MM.1S (cell line): Measurements from ENCODE around the gene SLFN11.
A peak's percentile ranks its signal among the peaks of the same experiment; 100 is the strongest.
"Not testable (repeated sequence)": the region's sequence is repeated elsewhere in the genome, so short reads cannot be mapped to it uniquely, and the experiment has no call there.

Experiments
- DNase-seq: peaks from one replicate; pipeline ENCODE4 v3.0.0-alpha.2; 2015
- H2AFZ ChIP-seq: fragments of 300-600 bp; sonication (generic); 2 replicates; pipeline ENCODE4 v1.6.0; 2016; ENCODE audit warnings: antibody characterized with exemption, low read length
- H3F3A ChIP-seq: fragments of 300-600 bp; sonication (generic); 2 replicates; pipeline ENCODE4 v1.6.1; 2016; ENCODE audit warnings: mild to moderate bottlenecking, antibody characterized with exemption, low read length, moderate library complexity, mixed read lengths; ENCODE audit not compliant: insufficient read depth
- H3K27ac ChIP-seq: fragments of 300-600 bp; sonication (generic); 2 replicates; pipeline ENCODE4 v1.5.1; 2016; ENCODE audit warnings: mild to moderate bottlenecking, low read length
- H3K27me3 ChIP-seq: fragments of 300-600 bp; sonication (generic); replicated peaks from 2 replicates; pipeline ENCODE4 v1.6.0; 2016; ENCODE audit warnings: low read length; ENCODE audit not compliant: insufficient read depth
- H3K36me3 ChIP-seq: fragments of 300-600 bp; sonication (generic); replicated peaks from 2 replicates; pipeline ENCODE4 v1.6.1; 2016; ENCODE audit warnings: mild to moderate bottlenecking, low read length, mixed read lengths; ENCODE audit not compliant: insufficient read depth
- H3K4me1 ChIP-seq: fragments of 300-600 bp; sonication (generic); 2 replicates; pipeline ENCODE4 v1.6.1; 2016; ENCODE audit warnings: low read length, mixed read lengths
- H3K4me2 ChIP-seq: fragments of 300-600 bp; sonication (generic); 2 replicates; pipeline ENCODE4 v1.6.0; 2016; ENCODE audit warnings: low read depth, low read length
- H3K4me3 ChIP-seq: fragments of 300-600 bp; sonication (generic); 2 replicates; pipeline ENCODE4 v1.5.1; 2016; ENCODE audit warnings: low read length, mixed read lengths
- H3K79me2 ChIP-seq: fragments of 300-600 bp; sonication (generic); 2 replicates; pipeline ENCODE4 v1.6.1; 2016; ENCODE audit warnings: mixed run types, low read length, mixed read lengths
- H3K9ac ChIP-seq: fragments of 300-600 bp; sonication (generic); 2 replicates; pipeline ENCODE4 v1.6.1; 2016; ENCODE audit warnings: low read length, mixed read lengths
- H3K9me2 ChIP-seq: fragments of 300-600 bp; sonication (generic); replicated peaks from 2 replicates; pipeline ENCODE4 v1.6.1; 2016; ENCODE audit warnings: mild to moderate bottlenecking, low read length, mixed read lengths; ENCODE audit not compliant: insufficient read depth
- H3K9me3 ChIP-seq: fragments of 300-600 bp; sonication (generic); replicated peaks from 2 replicates; pipeline ENCODE4 v1.6.1; 2016; ENCODE audit warnings: mild to moderate bottlenecking, low read length, mixed read lengths; ENCODE audit not compliant: insufficient read depth
- H4K20me1 ChIP-seq: fragments of 300-600 bp; sonication (generic); 2 replicates; pipeline ENCODE4 v1.6.1; 2016; ENCODE audit warnings: mild to moderate bottlenecking, low read length, moderate library complexity, mixed read lengths; ENCODE audit not compliant: insufficient read depth
- EZH2 ChIP-seq: fragments of 300-600 bp; sonication (generic); optimal IDR thresholded peaks from 2 replicates; pipeline ENCODE3; 2017; ENCODE audit warnings: low read depth, mild to moderate bottlenecking, antibody characterized with exemption, low read length, mixed read lengths
- EZH2phosphoT487 ChIP-seq: fragments of 300-600 bp; sonication (generic); IDR thresholded peaks from 2 replicates; pipeline ENCODE4 v1.6.1; 2018; ENCODE audit warnings: antibody characterized with exemption, low read length
- TF ChIP-seq, protein P1 (sequence below): fragments of 300-600 bp; sonication (generic); IDR thresholded peaks from 2 replicates; pipeline ENCODE4 v1.5.1; 2016; ENCODE audit warnings: antibody characterized with exemption, low read length, mixed read lengths

The SLFN11 gene

DNA sequence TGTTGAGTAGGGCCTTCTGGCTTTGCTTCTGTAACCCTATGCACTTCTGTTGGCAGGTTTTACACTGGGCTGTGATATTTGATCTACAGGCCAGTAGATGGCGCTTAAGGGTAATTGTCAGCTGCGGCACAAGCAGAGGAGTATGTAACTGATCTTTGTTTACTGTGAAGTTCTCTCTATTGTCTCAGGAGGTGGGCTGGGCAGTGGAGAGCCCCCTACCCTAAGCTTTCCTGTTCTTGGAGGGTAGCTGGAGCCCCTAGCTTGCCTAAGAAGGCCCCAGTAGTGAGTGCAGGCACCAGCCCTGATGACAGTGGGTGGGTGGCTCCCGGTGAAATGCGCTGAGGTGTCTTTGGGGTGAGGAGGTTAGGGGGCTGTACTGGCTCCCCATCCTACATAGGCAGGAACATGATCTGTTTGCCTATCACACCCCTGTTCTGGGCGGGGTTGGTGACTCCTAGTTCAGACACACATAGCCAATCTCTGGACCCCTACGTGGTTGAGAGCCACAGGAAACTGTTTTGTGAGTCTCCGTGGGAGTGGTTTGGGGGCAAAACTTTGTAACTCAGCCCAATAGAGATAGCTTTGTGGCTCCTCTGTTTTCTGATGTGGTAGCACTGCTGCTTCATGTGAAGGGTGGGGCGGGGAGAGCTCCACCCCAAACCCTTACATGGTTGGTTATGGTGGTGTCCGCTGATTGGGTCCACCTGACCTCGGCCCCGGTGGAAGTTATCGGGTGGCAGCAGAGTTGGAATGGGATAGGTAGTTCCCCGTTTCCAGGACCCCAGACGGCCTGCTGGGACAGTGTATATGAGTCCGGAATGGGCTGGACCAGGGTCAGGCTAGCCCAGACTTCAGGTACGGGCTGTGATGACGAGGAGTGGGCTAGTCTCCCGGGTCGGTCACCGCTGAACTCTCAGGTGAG is 60.4 kb downstream of the SLFN11 start:
- Histone ChIP-seq H3K27me3 (no peaks in the 10 kb centered on the region), H3K27ac (no peak overlapping the region), H3K4me3 (peak overlapping the region; percentile 43), H3K9me2 (no peaks in the 10 kb centered on the region), H3K79me2 (no peaks in the 10 kb centered on the region), H3K9me3 (no peaks in the 10 kb centered on the region), H3K4me1 (0 out of 2 replicates have a peak, but pooled peaks cover 6% of the 10 kb centered on the region), H2AFZ (peak overlapping the region; percentile 99), H3F3A (no peaks in the 10 kb centered on the region), H3K9ac (peak overlapping the region; percentile 17; the same call in 1 of the 2 replicates), H3K4me2 (peak overlapping the region; percentile 77; the same call in 1 of the 2 replicates), H3K36me3 (no peaks in the 10 kb centered on the region), H4K20me1 (no peaks in the 10 kb centered on the region)
- TF ChIP-seq, protein P1, sequence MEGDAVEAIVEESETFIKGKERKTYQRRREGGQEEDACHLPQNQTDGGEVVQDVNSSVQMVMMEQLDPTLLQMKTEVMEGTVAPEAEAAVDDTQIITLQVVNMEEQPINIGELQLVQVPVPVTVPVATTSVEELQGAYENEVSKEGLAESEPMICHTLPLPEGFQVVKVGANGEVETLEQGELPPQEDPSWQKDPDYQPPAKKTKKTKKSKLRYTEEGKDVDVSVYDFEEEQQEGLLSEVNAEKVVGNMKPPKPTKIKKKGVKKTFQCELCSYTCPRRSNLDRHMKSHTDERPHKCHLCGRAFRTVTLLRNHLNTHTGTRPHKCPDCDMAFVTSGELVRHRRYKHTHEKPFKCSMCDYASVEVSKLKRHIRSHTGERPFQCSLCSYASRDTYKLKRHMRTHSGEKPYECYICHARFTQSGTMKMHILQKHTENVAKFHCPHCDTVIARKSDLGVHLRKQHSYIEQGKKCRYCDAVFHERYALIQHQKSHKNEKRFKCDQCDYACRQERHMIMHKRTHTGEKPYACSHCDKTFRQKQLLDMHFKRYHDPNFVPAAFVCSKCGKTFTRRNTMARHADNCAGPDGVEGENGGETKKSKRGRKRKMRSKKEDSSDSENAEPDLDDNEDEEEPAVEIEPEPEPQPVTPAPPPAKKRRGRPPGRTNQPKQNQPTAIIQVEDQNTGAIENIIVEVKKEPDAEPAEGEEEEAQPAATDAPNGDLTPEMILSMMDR = peak; percentile 80
- TF ChIP-seq EZH2phosphoT487 (no peak), EZH2 (no peak)
- DNase-seq = peak; percentile 78

DNA sequence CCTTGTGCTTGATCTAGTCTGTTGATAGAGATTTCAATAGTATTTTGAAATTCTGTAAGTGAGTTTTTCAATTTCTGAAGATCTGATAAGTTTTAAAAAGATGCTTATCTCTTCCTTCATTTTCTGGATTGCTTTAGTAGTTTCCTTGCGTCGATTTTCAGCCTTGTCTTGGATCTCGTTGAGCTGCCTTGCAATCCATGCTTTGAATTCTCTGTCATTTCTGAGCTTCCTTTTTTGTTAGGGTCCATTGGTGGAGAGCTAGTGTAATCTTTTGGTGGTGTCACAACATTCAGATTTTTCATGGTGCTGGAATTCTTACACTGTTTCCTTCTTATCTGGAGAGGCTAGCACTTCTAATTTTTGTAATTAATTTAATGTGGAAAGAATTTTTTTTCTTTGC is 61.1 kb downstream of the SLFN11 start:
- Histone ChIP-seq H3K36me3 (no peaks in the 10 kb centered on the region), H3K9me3 (no peaks in the 10 kb centered on the region), H3K79me2 (no peaks in the 10 kb centered on the region), H3K4me1 (0 out of 2 replicates have a peak, but pooled peaks cover 6% of the 10 kb centered on the region), H3K27me3 (no peaks in the 10 kb centered on the region), H3K27ac (no peak overlapping the region), H3F3A (no peaks in the 10 kb centered on the region), H2AFZ (no peak overlapping the region), H3K9ac (no peak overlapping the region), H3K4me3 (no peak overlapping the region), H3K4me2 (no peak overlapping the region), H3K9me2 (no peaks in the 10 kb centered on the region), H4K20me1 (no peaks in the 10 kb centered on the region)
- TF ChIP-seq, protein P1 = no peak
- TF ChIP-seq EZH2phosphoT487 (no peak), EZH2 (no peak)
- no peak for DNase-seq

DNA sequence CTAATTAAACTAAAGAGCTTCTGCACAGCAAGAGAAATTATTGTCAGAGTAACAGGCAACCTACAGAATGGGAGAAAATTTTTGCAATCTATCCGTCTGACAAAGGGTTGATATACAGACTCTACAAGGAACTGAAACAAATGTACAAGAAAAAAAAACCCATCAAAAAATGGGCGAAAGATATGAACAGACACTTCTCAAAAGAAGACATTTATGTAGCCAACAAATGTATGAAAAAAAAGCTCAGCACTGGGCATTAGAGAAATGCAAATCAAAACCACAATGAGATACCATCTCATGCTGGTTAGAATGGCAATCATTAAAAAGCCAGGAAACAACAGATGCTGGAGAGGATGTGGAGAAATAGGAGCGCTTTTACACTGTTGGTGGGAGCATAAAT is 64.1 kb downstream of the SLFN11 start:
- not testable (repeated sequence) for H3K4me3 ChIP-seq, H3K4me1 ChIP-seq, H3K9ac ChIP-seq, H4K20me1 ChIP-seq, H3K4me2 ChIP-seq, H3K27me3 ChIP-seq, H3K9me2 ChIP-seq, DNase-seq, H3K27ac ChIP-seq, H3F3A ChIP-seq, H3K9me3 ChIP-seq, H3K36me3 ChIP-seq, H2AFZ ChIP-seq, H3K79me2 ChIP-seq
